C4-2B (cell line): Measurements from ENCODE around the gene PEX14.

ENCODE experiments used
- CTCF ChIP-seq: fragments of 450-650 bp; conservative IDR thresholded peaks from 2 replicates; pipeline ENCODE4 v1.5.1; 2017; ENCODE audit warnings: mild to moderate bottlenecking
- ZFX ChIP-seq: fragments of 450-650 bp; IDR thresholded peaks from 2 replicates; pipeline ENCODE4 v1.6.1; 2017

GRCh38 chr1:10673109-10673711 is 198.5 kb downstream of the PEX14 start:
- no peak for TF ChIP-seq CTCF
- no peak for TF ChIP-seq ZFX
